Astrocyte (in vitro differentiated cells and primary cell): Measurements from ENCODE around the gene CARD9. TPM values are rescaled to one million over a fixed set of nuclear protein-coding genes. Genes with fewer than 3 reads are reported as not detected.
A peak's percentile ranks its signal among the peaks of the same experiment; 100 is the strongest.

Source experiments
- DNase-seq: peaks from one replicate; pipeline ENCODE4 v3.0.0-alpha.2; 2010; ENCODE audit warnings: low read depth
- FAIRE-seq: peaks from 2 replicates; lab custom pipeline; 2011; peaks lifted over from hg19 to GRCh38; lab: Jason Lieb, UNC
- H2AFZ ChIP-seq: 2 replicates; pipeline ENCODE4 v1.6.0; 2012; ENCODE audit warnings: low read depth, low read length, inconsistent platforms
- H3K27ac ChIP-seq: 2 replicates; pipeline ENCODE4 v1.5.1; 2011; ENCODE audit warnings: low read depth, low read length, inconsistent platforms
- H3K27me3 ChIP-seq: 2 replicates; pipeline ENCODE4 v1.6.0; 2011; ENCODE audit warnings: low read length, inconsistent platforms; ENCODE audit not compliant: insufficient read depth
- H3K36me3 ChIP-seq: 2 replicates; pipeline ENCODE4 v1.5.1; 2011; ENCODE audit warnings: low read length, inconsistent platforms; ENCODE audit not compliant: insufficient read depth
- H3K4me1 ChIP-seq: 2 replicates; pipeline ENCODE4 v1.5.1; 2011; ENCODE audit warnings: low read length, inconsistent platforms; ENCODE audit not compliant: insufficient read depth
- H3K4me2 ChIP-seq: 2 replicates; pipeline ENCODE4 v1.6.0; 2012; ENCODE audit warnings: low read length, inconsistent platforms
- H3K4me3 ChIP-seq: 2 replicates; pipeline ENCODE4 v1.5.1; 2011; ENCODE audit warnings: low read depth, mild to moderate bottlenecking, low read length, inconsistent platforms; ENCODE audit not compliant: insufficient read depth
- H3K79me2 ChIP-seq: 2 replicates; pipeline ENCODE4 v1.6.0; 2012; ENCODE audit warnings: mild to moderate bottlenecking, low read length, inconsistent platforms; ENCODE audit not compliant: insufficient read depth
- H3K9ac ChIP-seq: 2 replicates; pipeline ENCODE4 v1.6.0; 2012; ENCODE audit warnings: mild to moderate bottlenecking, low read length, inconsistent platforms
- H3K9me3 ChIP-seq: 2 replicates; pipeline ENCODE4 v1.5.1; 2012; ENCODE audit warnings: low read depth, mild to moderate bottlenecking, low read length, inconsistent platforms; ENCODE audit not compliant: insufficient read depth
- H4K20me1 ChIP-seq: 2 replicates; pipeline ENCODE4 v1.6.0; 2012; ENCODE audit warnings: low read length, inconsistent platforms; ENCODE audit not compliant: insufficient read depth
- H3K27ac Mint-ChIP-seq: one replicate; pipeline ENCODE4 v1.8.0; 2021; ENCODE audit warnings: mild to moderate bottlenecking, mixed read lengths; ENCODE audit not compliant: unreplicated experiment
- H3K27me3 Mint-ChIP-seq: one replicate; pipeline ENCODE4 v1.8.0; 2021; ENCODE audit warnings: low read depth, mixed read lengths; ENCODE audit not compliant: unreplicated experiment
- H3K36me3 Mint-ChIP-seq: one replicate; pipeline ENCODE4 v1.8.0; 2021; ENCODE audit warnings: low read depth, mixed read lengths; ENCODE audit not compliant: unreplicated experiment
- H3K4me1 Mint-ChIP-seq: one replicate; pipeline ENCODE4 v1.8.0; 2021; ENCODE audit warnings: low read depth, mixed read lengths; ENCODE audit not compliant: unreplicated experiment
- H3K4me3 Mint-ChIP-seq: one replicate; pipeline ENCODE4 v1.8.0; 2021; ENCODE audit warnings: mild to moderate bottlenecking, moderate library complexity, mixed read lengths; ENCODE audit not compliant: unreplicated experiment
- H3K9me3 Mint-ChIP-seq: one replicate; pipeline ENCODE4 v1.8.0; 2021; ENCODE audit warnings: mild to moderate bottlenecking, mixed read lengths; ENCODE audit not compliant: unreplicated experiment
- EZH2 ChIP-seq: IDR thresholded peaks from 2 replicates; pipeline ENCODE4 v1.6.1; 2012; ENCODE audit warnings: mild to moderate bottlenecking, low read length, inconsistent platforms; ENCODE audit not compliant: insufficient read depth
- total RNA-seq: library from RNA; stranded (reverse); gene quantifications from 2 replicates; pipeline ENCODE4 v1.2.1, GENCODE V29; 2021
- TF ChIP-seq, protein P1 (sequence below): IDR thresholded peaks from 2 replicates; pipeline ENCODE4 v1.5.1; 2011; ENCODE audit warnings: low read depth, mild to moderate bottlenecking, inconsistent platforms, low read length, moderate library complexity; ENCODE audit not compliant: insufficient read depth

Gene CARD9
- total RNA-seq, 1 donor from 2014 or later, result 4.2 TPM

DNA sequence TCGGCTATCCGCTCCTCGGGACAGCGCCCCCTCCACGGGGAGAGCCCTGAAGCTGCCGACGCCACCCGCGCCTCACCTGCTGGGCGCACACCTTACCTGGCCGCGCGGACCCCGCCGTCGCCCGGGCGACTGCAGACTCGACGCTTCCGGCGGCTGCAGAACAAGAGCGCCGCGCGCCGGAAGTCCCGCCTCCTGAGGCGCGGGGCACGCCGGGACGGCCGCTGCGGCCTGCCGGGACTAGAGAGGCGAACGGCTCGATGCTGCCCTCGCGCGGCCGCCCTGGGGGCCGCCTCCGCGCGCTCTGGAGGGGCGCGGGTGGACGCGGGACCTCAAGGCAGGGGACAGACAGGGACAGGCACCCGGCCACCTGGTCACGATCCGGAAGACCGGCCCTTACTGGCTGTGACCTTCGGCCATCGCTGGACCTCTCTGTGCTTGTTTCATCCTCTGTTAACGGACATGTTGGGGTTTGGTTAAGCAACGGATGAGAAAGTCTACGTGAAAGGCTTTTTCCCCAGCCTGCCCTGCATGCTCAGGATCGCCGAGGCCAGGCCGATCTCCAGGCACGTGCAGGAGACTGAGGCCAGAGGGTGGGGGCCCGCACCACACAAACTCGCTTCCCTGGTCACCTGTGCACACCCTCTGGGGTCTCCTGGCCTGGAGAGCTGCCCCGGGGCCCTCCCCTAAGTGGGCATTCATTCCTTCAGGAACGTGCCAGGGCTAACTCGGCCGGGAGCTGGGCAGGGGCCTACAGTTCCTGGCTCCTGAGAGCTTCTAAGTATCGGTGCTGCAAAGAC is 26.8 kb upstream of the CARD9 start, which contains the start of gene SNAPC4:
Gene SNAPC4, minus strand, starts transcription at position 133 of the 797 bp plus-strand sequence. CDS start 1,742 bp downstream, outside the sequence.
- peak within 1 kb of the TSS; percentile 82 for H3K4me3 ChIP-seq
- peak within 1 kb of the TSS; percentile 85 for H2AFZ ChIP-seq
- H3K36me3 Mint-ChIP-seq, result peaks cover 11% of the 10 kb centered on the region
- FAIRE-seq (no peak), DNase-seq (peak; percentile 49)
- H3K9ac ChIP-seq, result peak within 1 kb of the TSS; percentile 91
- TF ChIP-seq, protein P1, sequence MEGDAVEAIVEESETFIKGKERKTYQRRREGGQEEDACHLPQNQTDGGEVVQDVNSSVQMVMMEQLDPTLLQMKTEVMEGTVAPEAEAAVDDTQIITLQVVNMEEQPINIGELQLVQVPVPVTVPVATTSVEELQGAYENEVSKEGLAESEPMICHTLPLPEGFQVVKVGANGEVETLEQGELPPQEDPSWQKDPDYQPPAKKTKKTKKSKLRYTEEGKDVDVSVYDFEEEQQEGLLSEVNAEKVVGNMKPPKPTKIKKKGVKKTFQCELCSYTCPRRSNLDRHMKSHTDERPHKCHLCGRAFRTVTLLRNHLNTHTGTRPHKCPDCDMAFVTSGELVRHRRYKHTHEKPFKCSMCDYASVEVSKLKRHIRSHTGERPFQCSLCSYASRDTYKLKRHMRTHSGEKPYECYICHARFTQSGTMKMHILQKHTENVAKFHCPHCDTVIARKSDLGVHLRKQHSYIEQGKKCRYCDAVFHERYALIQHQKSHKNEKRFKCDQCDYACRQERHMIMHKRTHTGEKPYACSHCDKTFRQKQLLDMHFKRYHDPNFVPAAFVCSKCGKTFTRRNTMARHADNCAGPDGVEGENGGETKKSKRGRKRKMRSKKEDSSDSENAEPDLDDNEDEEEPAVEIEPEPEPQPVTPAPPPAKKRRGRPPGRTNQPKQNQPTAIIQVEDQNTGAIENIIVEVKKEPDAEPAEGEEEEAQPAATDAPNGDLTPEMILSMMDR, result peak; percentile 42
- no peak for TF ChIP-seq EZH2
- H3K36me3 ChIP-seq, result peaks cover 13% of the 10 kb centered on the region
- peak within 1 kb of the TSS; percentile 51 for H3K27ac ChIP-seq
- H3K27ac Mint-ChIP-seq, result peak within 1 kb of the TSS; percentile 88
- H3K9me3 ChIP-seq, result no peaks in the 10 kb centered on the region
- peaks cover 36% of the 10 kb centered on the region for H3K79me2 ChIP-seq
- no peaks in the 10 kb centered on the region for H3K27me3 Mint-ChIP-seq
- peaks cover 9% of the 10 kb centered on the region for H3K4me1 Mint-ChIP-seq
- peaks cover 15% of the 10 kb centered on the region for H3K4me1 ChIP-seq
- peak within 1 kb of the TSS; percentile 96 for H3K4me3 Mint-ChIP-seq
- peaks cover 36% of the 10 kb centered on the region for H4K20me1 ChIP-seq
- no peaks in the 10 kb centered on the region for H3K9me3 Mint-ChIP-seq
- H3K4me2 ChIP-seq, result peak within 1 kb of the TSS; percentile 99
- no peaks in the 10 kb centered on the region for H3K27me3 ChIP-seq

- peaks cover 14% of the 10 kb centered on the region for H3K36me3 Mint-ChIP-seq
- Histone ChIP-seq H3K27ac (peak overlapping the region; percentile 51), H2AFZ (peak overlapping the region; percentile 39), H3K4me1 (peaks cover 15% of the 10 kb centered on the region), H3K9me3 (no peaks in the 10 kb centered on the region), H3K4me3 (peak overlapping the region; percentile 82), H3K27me3 (no peaks in the 10 kb centered on the region), H3K4me2 (peak overlapping the region; percentile 99), H3K9ac (peak overlapping the region; percentile 91), H3K36me3 (peaks cover 19% of the 10 kb centered on the region), H4K20me1 (peaks cover 30% of the 10 kb centered on the region), H3K79me2 (peaks cover 40% of the 10 kb centered on the region)
- no peak for FAIRE-seq
- no peaks in the 10 kb centered on the region for H3K27me3 Mint-ChIP-seq
- TF ChIP-seq EZH2, result no peak
- TF ChIP-seq, protein P1, result no peak
- H3K27ac Mint-ChIP-seq, result peak overlapping the region; percentile 88
- peaks cover 9% of the 10 kb centered on the region for H3K4me1 Mint-ChIP-seq
- peak overlapping the region; percentile 96 for H3K4me3 Mint-ChIP-seq
- no peaks in the 10 kb centered on the region for H3K9me3 Mint-ChIP-seq
- no peak for DNase-seq
These were observed 25.9 kb upstream of the CARD9 start for GRCh38 chr9:136399176-136400037.
